HepG2 (cell line): ENCODE measurements around the gene NUDT3. TPM values are rescaled to one million over a fixed set of nuclear protein-coding genes. Genes with fewer than 3 reads are reported as not detected.
A peak's percentile ranks its signal among the peaks of the same experiment; 100 is the strongest.

Source experiments
- BATF2 ChIP-seq: sonication (generic); formaldehyde crosslinking; IDR thresholded peaks from 2 replicates; pipeline ENCODE4 v1.8.0; 2022; ENCODE audit warnings: mild to moderate bottlenecking, missing genetic modification reagents, moderate library complexity
- ELK4 ChIP-seq: sonication (generic); formaldehyde crosslinking; IDR thresholded peaks from 2 replicates; pipeline ENCODE4 v1.9.0; 2021; ENCODE audit warnings: missing genetic modification reagents, borderline replicate concordance
- FOXA1 ChIP-seq, 2 experiments: fragments of 450-650 bp in 1 of 2; sonication (generic) in 1 of 2; formaldehyde crosslinking in 1 of 2; IDR thresholded peaks; 2 replicates each; pipeline versions ENCODE4 v1.4.0 to v1.6.1; 2016 to 2020; ENCODE audit warnings: missing genetic modification reagents in 1 of 2
- GTF2F1 ChIP-seq: fragments of 150-350 bp; IDR thresholded peaks from 2 replicates; pipeline ENCODE4 v1.6.1; 2014; ENCODE audit warnings: low read length
- GTF3A ChIP-seq: sonication (generic); formaldehyde crosslinking; conservative IDR thresholded peaks from 2 replicates; pipeline ENCODE4 v1.4.0; 2020; ENCODE audit warnings: mild to moderate bottlenecking, missing genetic modification reagents
- HOMEZ ChIP-seq: IDR thresholded peaks from 2 replicates; pipeline ENCODE4 v1.6.1; 2016; ENCODE audit warnings: low read depth
- JUND ChIP-seq: sonication (generic); formaldehyde crosslinking; IDR thresholded peaks from 2 replicates; pipeline ENCODE4 v1.8.0; 2022; ENCODE audit warnings: mild to moderate bottlenecking, missing genetic modification reagents
- NCOA1 ChIP-seq: sonication (generic); formaldehyde crosslinking; IDR thresholded peaks from 2 replicates; pipeline ENCODE4 v1.9.0; 2021; ENCODE audit warnings: missing genetic modification reagents
- PAF1 ChIP-seq: IDR thresholded peaks from 2 replicates; pipeline ENCODE4 v1.6.1; 2016; ENCODE audit warnings: missing genetic modification reagents, missing compliant biosample characterization
- PLSCR1 ChIP-seq: sonication (generic); formaldehyde crosslinking; IDR thresholded peaks from 2 replicates; pipeline ENCODE4 v1.5.0; 2020; ENCODE audit warnings: missing genetic modification reagents, mild to moderate bottlenecking, borderline replicate concordance
- RBM39 ChIP-seq: fragments of 200-400 bp; formaldehyde crosslinking; IDR thresholded peaks from one replicate; pipeline ENCODE4 v1.6.1; 2018; ENCODE audit warnings: antibody characterized with exemption, mild to moderate bottlenecking, low read depth, low read length; ENCODE audit not compliant: poor library complexity, severe bottlenecking
- RFX1 ChIP-seq: fragments of 450-650 bp; IDR thresholded peaks from 2 replicates; pipeline ENCODE4 v1.6.1; 2017
- SETDB1 ChIP-seq: sonication (generic); formaldehyde crosslinking; IDR thresholded peaks from 2 replicates; pipeline ENCODE4 v1.5.1; 2020; ENCODE audit warnings: missing genetic modification reagents, mild to moderate bottlenecking, borderline replicate concordance
- SYNCRIP ChIP-seq: fragments of 200-400 bp; formaldehyde crosslinking; IDR thresholded peaks from 2 replicates; pipeline ENCODE4 v1.6.1; 2018; ENCODE audit warnings: mild to moderate bottlenecking, low read depth, low read length; ENCODE audit not compliant: insufficient read depth
- TCF12 ChIP-seq, 2 experiments: fragments of 450-650 bp in 1 of 2; sonication (generic) in 1 of 2; formaldehyde crosslinking in 1 of 2; IDR thresholded peaks; 2 replicates each; pipeline versions ENCODE4 v1.6.1 to v1.8.0; 2017 to 2022; ENCODE audit warnings: antibody characterized with exemption in 1 of 2, mild to moderate bottlenecking in 1 of 2, missing genetic modification reagents in 1 of 2, moderate library complexity in 1 of 2
- THAP8 ChIP-seq: sonication (generic); formaldehyde crosslinking; IDR thresholded peaks from 2 replicates; pipeline ENCODE4 v1.5.1; 2020; ENCODE audit warnings: missing genetic modification reagents, mild to moderate bottlenecking, borderline replicate concordance
- XRCC5 ChIP-seq: fragments of 200-400 bp; formaldehyde crosslinking; optimal IDR thresholded peaks from 2 replicates; pipeline ENCODE3; 2017; ENCODE audit warnings: mild to moderate bottlenecking, low read length
- YY1 ChIP-seq: IDR thresholded peaks from 2 replicates; pipeline ENCODE4 v1.6.1; 2011; ENCODE audit warnings: low read length, low read depth, moderate library complexity, mild to moderate bottlenecking; ENCODE audit not compliant: insufficient read depth, insufficient replicate concordance
- ZC3H4 ChIP-seq: sonication (generic); formaldehyde crosslinking; IDR thresholded peaks from 2 replicates; pipeline ENCODE4 v1.4.0; 2020; ENCODE audit warnings: missing genetic modification reagents, borderline replicate concordance
- ZMYM4 ChIP-seq: sonication (generic); formaldehyde crosslinking; IDR thresholded peaks from 2 replicates; pipeline ENCODE4 v1.8.1; 2023; ENCODE audit warnings: mild to moderate bottlenecking, missing genetic modification reagents
- ZNF296 ChIP-seq: sonication (generic); formaldehyde crosslinking; conservative IDR thresholded peaks from 2 replicates; pipeline ENCODE4 v1.5.0; 2020; ENCODE audit warnings: mild to moderate bottlenecking, missing genetic modification reagents
- ZNF383 ChIP-seq: sonication (generic); formaldehyde crosslinking; IDR thresholded peaks from 2 replicates; pipeline ENCODE4 v1.4.0; 2020; ENCODE audit warnings: missing genetic modification reagents, mild to moderate bottlenecking, borderline replicate concordance
- ZNF572 ChIP-seq: sonication (generic); formaldehyde crosslinking; IDR thresholded peaks from 2 replicates; pipeline ENCODE4 v1.5.1; 2020; ENCODE audit warnings: mild to moderate bottlenecking, missing genetic modification reagents
- ZNF678 ChIP-seq: sonication (generic); formaldehyde crosslinking; IDR thresholded peaks from 2 replicates; pipeline ENCODE4 v1.4.0; 2020; ENCODE audit warnings: mild to moderate bottlenecking, missing genetic modification reagents
- ZNF891 ChIP-seq: sonication (generic); formaldehyde crosslinking; IDR thresholded peaks from 2 replicates; pipeline ENCODE4 v1.5.0; 2020; ENCODE audit warnings: mild to moderate bottlenecking, missing genetic modification reagents
- ZSCAN12 ChIP-seq: sonication (generic); formaldehyde crosslinking; IDR thresholded peaks from 2 replicates; pipeline ENCODE4 v1.9.0; 2021; ENCODE audit warnings: mild to moderate bottlenecking, missing genetic modification reagents
- ZSCAN20 ChIP-seq: sonication (generic); formaldehyde crosslinking; IDR thresholded peaks from 2 replicates; pipeline ENCODE4 v1.4.0; 2020; ENCODE audit warnings: missing genetic modification reagents, mild to moderate bottlenecking, borderline replicate concordance
- polyA plus RNA-seq, 8 experiments: library from polyadenylated mRNA; depleted of rRNA in 3 of 8; stranded (reverse) in 7 of 8; unstranded in 1 of 8; fragments of >200 nt; fragmentation: Illumina TruSeq in 4 of 8; extraction: Trizol in 4 of 8; gene quantifications; 2 replicates each; pipeline versions ENCODE4 v1.2.1 to v1.2.3, GENCODE V29; 2011 to 2016; ENCODE audit warnings: low read depth in 4 of 8, missing spikeins in 1 of 8, mixed read lengths in 1 of 8; ENCODE audit not compliant: insufficient read depth in 1 of 8
- total RNA-seq, 5 experiments: library from RNA; depleted of rRNA; stranded (reverse); fragments of >200 nt; fragmentation: Illumina TruSeq; extraction: Trizol; gene quantifications; 2 replicates each; pipeline ENCODE4 v1.2.3, GENCODE V29; 2016; ENCODE audit warnings: low read depth in 1 of 5

NUDT3 gene
- total and polyA plus RNA-seq, 2 of the 13 experiments (the other 11 are each of a cell fraction or from before 2014, with no cell fraction given): 20.2 to 20.6 TPM

GRCh38 chr6:34248198-34248726, 144.2 kb downstream of the NUDT3 start (continued):
- TF ChIP-seq ZMYM4 (CRISPR knock-in tag) (no peak), GTF3A (CRISPR knock-in tag) (0 out of 2 replicates have a peak, but pooled peaks have one; percentile 29), SYNCRIP (no peak), ELK4 (CRISPR knock-in tag) (no peak), ZNF296 (CRISPR knock-in tag) (0 out of 2 replicates have a peak, but pooled peaks have one; percentile 66), ZNF678 (CRISPR knock-in tag) (no peak; the same call in 1 of the 2 replicates), PLSCR1 (no peak), TCF12 (IDR thresholded peaks at IDR 0.05) (no peak), TCF12 (CRISPR knock-in tag; IDR thresholded peaks at IDR 0.05) (no peak), THAP8 (no peak), ZNF572 (CRISPR knock-in tag) (no peak), YY1 (no peak), ZNF383 (CRISPR knock-in tag) (peak; percentile 55; the same call in 1 of the 2 replicates), NCOA1 (CRISPR knock-in tag) (no peak), FOXA1 (IDR thresholded peaks at IDR 0.05) (no peak), FOXA1 (CRISPR knock-in tag; IDR thresholded peaks at IDR 0.05) (no peak), ZNF891 (0 out of 2 replicates have a peak, but pooled peaks have one; percentile 47), RFX1 (no peak), RBM39 (no peak), GTF2F1 (no peak), XRCC5 (no peak), ZSCAN12 (CRISPR knock-in tag) (no peak), ZSCAN20 (CRISPR knock-in tag) (no peak), PAF1 (no peak), BATF2 (CRISPR knock-in tag) (no peak), ZC3H4 (CRISPR knock-in tag) (no peak), JUND (CRISPR knock-in tag) (no peak), SETDB1 (CRISPR knock-in tag) (no peak), HOMEZ (CRISPR knock-in tag) (no peak)
